ENCODE measurements around the gene HSF2BP.
"Not testable (repeated sequence)": the region's sequence is repeated elsewhere in the genome, so short reads cannot be mapped to it uniquely, and the experiment has no call there.

HSF2BP gene

GRCh38 chr21:43479197-43479596 is 180.1 kb downstream of the HSF2BP start:
- no CpG with 5 or more reads among the region's 13 CpGs for WGBS
- H3K9ac ChIP-seq (ENCODE audit: low read depth, low read length); H3K4me1 ChIP-seq (ENCODE audit: insufficient read depth, low read length); H3K27ac ChIP-seq (ENCODE audit: low read depth, low read length); H3K36me3 ChIP-seq (ENCODE audit: insufficient read depth, low read length); H3K4me3 ChIP-seq (ENCODE audit: low read length); H3K27me3 ChIP-seq (ENCODE audit: insufficient read depth, low read length); H3K9me3 ChIP-seq (ENCODE audit: insufficient read depth, low read depth, low read length): not testable (repeated sequence)

Measured in HUES64 (cell line).